GM18861 (cell line): ENCODE data around the gene YY2.
"Not testable (repeated sequence)": the region's sequence is repeated elsewhere in the genome, so short reads cannot be mapped to it uniquely, and the experiment has no call there.

ENCODE experiments used
- ATAC-seq: cut with Tn5 transposase; IDR thresholded peaks from one replicate; pipeline ENCODE4 v1.9.1; 2021; ENCODE audit not compliant: unreplicated experiment

YY2 gene

DNA sequence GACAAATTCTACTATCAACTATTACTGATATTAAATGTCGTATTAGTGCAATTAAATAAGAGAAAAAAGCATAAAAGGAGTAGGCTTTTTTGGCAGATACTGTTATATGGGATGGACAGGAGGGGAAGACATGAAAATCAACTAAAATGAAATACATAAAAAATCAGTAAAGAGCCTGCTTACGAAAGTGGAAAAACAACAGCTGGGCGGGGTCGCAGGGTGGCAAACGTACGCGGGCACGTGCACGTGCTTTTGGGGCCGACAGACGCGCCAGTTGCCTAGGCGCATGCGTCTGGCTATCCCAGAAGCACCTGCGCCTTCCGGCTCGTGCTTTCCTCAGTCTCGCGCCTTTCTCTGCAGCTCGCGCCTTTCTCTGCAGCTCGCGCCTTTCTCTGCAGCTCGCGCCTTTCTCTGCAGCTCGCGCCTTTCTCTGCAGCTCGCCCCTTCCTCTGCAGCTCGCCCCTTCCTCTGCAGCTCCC is at the start of gene YY2:
Gene YY2 (plus strand): TSS at position 51 of the 479 bp plus-strand sequence. CDS start 498 bp downstream, outside the sequence.
- no peak for ATAC-seq

DNA sequence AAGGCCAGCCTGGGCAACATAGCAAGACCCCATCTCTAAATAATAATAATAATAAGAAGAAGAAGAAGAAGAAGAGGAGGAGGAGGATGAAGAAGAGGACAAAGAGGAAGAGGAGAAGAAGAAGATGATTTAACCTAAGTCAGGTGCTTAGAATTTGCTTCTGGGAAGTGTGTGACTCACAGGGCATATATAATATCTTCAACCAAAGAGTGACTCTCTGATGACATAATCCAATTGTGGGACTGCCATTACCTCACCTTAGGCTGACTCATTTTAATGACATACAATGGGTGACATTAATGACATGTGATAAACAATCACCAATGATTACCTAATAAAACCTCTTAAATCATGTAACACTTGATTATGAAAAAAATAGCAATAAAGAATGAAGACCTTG is 49.1 kb upstream of the YY2 start:
- ATAC-seq: no peak

DNA sequence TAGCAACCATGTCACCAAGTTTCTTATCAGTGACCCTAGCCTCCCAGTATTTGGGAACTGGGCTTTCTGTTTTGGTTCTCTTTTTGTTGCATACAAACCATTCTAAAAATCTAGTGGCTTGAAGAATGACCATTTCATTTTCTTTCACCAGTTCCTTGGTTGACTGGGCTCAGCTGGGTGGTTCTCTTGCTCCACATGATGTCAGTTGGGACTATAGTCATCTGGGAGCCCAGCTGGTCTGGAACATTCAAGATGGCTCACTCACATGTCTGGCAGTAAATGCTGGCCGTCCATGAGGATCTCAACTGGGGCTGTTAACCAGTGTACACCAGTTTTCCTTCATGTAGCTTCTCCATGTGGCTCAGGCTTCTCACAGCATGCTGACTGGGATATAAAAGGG is 44.0 kb upstream of the YY2 start:
- no peak for ATAC-seq

DNA sequence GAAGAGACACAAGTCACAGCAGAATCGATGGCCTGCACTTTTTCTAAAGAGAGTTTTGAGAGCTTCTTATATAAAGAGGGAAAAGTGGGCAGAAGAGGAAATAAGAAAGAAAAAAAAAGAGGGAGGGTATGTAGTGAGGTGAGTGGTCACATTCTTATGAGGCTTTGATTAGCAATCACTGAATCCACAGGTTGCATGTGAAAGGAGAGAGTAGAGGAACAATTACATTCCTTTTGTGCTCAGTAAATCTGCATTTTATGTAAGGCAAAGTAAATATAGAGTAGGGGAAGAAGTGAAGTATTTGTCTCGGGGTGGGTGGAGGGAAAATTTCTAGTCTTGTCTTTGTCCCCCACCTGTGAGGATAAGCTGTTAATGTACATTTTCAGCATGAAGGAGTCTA is 43.2 kb upstream of the YY2 start:
- no peak for ATAC-seq

DNA sequence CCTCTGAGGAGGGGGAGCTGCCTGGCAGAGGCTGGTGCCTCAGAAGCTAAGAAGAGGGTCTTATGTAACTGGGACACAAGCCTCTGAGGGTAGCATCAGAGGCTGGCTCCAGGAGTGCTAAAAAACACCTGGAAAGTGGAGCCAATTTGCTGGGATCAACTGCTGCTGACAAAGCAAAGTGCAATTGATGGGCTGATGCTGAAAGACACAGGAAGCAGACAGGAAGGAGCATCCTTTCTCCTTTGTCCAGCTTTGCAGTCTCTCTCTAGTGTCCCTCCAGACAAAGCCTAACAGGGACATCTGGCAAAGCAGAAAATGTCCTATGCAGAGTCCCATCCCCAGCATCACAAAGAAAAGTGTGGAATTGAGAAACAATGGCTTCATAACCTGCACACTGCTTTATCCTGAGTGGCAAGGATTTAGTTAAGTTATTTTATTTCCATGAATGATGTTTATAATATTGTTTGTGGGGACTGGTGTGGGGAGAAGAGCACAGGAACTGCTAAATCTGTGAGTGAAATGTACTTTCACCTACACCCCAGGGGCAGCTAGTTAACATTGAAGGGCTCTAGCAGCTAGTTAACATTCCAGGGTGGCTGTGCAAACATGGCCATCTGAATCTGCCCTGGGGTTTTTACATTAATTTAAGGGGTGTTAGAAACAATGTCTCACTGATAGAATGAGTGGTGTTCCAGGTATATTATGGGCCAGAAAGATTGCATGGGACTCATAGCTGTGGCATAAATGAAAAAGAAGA is 42.0 kb upstream of the YY2 start:
- ATAC-seq: no peak

DNA sequence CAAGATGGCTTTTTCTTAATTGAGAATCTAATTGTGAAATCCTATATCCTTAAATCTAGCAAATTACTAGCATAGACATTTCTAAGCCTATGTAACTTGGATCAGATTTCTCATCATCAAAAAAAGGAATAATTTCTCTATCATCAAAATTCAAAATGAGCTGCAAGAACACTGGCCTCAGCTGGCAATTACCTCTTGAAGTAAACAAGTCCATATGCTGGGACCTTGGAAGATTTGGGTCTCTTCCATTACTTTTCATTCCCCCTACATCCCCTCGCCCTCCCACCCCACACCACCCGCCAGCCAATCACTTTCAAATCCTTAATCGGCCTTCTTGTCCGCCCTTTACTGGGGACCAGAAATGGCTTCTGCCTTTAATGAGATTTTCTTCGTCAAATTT is 39.7 kb upstream of the YY2 start:
- ATAC-seq: no peak

DNA sequence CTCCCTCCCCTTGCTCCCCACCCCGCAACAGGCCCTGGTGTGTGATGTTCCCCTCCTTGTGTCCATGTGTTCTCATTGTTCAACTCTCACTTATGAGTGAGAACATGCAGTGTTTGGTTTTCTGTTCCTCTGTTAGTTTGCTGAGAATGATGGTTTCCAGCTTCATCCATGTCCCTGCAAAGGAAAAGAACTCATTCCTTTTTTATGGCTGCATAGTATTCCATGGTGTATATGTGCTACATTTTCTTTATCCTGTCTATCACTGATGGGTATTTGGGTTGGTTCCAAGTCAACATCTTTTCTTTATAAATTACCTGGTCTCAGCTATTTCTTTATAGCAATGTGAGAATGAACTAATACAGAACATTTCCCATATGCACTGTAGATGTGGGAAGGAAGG is 35.6 kb upstream of the YY2 start:
- not testable (repeated sequence) for ATAC-seq

DNA sequence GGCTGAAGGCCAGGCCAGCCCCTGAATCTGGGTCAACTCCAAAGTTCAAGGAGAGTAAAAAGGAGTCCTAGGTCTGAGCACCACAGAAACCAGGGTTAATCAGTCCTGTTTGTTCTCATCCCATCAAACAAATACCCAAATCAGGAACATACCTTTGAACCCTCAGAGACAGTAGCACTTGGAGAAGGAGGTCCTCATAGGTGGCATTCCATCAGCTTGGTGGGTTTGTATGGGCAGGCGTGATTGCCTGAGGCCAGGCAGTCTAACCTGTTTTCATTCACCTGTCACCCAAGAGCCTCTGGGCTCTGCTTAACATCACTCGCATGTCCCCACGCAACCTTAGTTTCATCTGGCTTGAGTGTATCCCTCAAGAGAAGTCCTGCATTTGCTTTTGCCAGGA is 33.9 kb upstream of the YY2 start:
- no peak for ATAC-seq

DNA sequence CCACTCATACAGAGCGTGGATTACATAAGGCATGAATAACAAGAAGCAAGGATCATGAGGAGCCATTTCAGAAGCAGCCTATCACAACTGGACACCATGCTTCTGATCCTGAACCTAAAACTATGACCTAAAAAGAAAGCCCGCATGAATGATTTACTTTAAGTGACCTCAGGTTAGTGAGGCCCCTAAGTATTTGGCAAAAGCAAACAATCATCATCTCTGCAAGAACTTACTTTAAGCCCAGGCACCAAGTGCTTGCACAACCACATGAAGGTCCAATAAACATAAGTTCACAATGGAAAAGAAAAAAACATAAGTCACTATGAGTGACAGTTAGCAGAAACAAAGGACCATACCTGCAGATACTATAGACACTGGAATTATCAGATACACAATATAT is 24.3 kb upstream of the YY2 start:
- no peak for ATAC-seq

DNA sequence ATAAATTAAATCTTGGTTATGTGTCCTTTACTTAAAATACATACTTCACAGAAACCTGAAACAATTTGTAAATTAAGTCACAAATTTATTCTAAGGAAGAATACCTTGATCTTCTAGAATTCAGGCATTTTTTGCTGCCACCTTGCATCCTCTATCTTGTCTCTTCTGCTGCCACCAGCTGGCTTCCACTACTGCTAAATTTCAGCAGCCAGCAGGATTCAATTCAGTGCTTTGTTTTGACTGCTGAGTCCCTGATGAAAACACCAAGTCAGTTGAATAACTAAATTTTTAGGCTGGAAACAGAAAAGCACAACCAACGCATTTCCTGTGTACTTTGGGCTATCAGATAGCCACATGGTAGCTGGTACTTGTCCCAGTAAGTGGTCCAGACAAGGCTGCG is 18.7 kb upstream of the YY2 start:
- no peak for ATAC-seq

DNA sequence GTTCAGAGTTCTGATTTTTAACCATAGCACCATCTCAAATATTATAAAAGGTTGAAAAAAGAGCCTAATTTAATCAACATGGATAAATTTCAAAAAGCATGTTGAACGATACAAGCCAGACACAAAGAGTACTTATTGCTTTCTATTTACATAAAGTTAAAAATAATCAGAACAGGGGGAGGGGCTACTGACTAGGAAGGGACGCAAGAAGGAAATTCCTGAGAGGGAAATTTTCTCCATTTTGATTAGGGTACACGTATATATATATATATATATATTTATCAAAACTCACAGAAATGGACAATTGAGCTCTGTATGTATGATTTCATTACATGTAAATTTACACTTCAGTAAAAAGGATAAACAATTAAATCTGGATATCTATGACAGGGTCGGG is 16.9 kb upstream of the YY2 start:
- ATAC-seq: peak; percentile 20

DNA sequence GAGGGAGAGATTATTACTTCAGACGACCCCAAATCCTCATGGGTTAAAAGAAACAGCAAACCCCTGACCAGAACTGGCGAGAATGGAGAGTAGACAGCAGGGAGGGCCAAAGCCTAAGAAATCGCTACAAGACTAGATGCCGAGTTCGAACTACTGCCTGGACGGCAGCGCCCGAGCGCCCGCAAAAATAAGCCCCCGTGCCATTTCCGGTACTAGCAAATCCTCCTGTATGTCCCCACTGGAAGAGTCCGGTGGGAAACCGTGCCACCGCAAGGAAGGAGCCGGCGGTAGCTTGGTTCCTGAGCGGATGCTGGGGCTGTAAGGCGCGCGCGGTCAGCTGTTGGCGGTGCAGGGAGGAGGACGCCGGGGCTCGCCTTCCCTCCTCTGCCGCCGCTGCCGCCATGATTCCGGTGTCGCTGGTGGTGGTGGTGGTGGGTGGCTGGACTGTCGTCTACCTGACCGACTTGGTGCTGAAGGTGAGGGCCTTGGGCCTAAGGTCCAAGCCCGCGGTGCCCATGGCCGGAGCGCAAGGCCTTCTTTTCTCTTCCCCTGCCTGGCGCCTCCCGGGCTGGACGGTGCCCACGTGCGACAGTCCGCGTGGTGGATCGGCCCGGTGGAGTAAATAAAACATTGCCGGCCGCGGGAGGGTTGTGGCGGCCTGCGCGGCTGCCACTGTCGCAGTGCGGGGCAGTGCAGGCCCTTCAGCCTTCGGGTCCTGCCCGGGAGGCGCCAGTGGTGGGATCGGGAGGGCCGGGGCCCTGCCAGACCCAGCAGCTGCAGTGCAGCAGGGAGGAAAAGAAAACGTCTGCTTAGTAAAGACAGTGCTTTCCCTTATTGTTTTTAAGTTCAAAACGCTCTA is 16.2 kb upstream of the YY2 start, which contains the start of gene MBTPS2:
Gene MBTPS2 (plus strand): TSS at position 284 of the 859 bp plus-strand sequence. CDS start 118 bp downstream, at position 402.
- ATAC-seq: peak; percentile 80

DNA sequence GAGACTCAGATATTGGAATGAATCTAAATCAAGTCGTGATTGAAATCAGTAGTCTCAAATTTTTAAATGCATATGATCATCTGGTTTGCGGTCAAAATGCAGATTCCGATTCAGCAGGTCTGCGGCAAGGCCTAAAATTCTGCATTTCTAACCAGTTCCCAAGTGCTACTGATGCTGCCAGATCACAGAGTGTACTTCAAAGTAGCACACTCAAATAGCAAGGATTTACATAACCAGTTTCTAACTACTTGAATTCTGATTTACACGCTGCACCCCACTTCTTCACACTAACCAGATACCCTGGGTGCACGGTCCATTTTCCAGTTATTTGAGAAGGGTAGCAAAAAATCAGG is 15.6 kb upstream of the YY2 start:
- ATAC-seq: peak; percentile 10

DNA sequence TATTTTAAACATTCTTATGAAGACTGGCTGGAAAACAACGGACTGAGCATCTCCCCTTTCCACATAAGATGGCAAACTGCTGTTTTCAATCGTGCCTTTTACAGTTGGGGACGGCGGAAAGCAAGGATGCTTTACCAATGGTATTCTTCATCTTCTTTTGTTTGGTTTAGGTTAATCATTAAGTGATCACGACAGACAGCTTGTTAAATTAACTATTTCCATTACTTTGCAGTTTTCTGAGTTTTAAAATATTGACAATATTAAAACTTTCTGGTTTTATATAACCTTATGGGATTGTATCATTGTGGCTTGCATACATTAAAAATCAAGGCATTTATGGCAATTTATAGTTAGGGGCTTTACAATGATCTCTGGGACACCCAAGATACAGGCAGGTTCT is 12.6 kb upstream of the YY2 start:
- no peak for ATAC-seq

DNA sequence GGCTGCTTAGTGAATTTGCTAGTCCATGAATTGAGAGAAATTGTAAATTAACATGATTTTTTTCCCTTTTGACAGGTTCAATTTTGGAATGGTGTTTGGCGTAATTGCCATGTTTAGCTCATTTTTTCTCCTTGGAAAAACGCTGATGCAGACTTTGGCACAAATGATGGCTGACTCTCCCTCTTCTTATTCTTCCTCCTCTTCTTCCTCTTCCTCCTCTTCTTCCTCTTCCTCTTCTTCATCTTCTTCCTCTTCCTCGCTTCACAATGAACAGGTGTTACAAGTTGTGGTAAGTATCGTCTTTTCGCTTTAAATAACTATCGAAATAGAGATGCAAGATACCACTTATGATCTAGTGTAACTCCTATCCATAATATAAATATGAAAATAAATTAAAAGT is 10.7 kb upstream of the YY2 start:
- no peak for ATAC-seq

DNA sequence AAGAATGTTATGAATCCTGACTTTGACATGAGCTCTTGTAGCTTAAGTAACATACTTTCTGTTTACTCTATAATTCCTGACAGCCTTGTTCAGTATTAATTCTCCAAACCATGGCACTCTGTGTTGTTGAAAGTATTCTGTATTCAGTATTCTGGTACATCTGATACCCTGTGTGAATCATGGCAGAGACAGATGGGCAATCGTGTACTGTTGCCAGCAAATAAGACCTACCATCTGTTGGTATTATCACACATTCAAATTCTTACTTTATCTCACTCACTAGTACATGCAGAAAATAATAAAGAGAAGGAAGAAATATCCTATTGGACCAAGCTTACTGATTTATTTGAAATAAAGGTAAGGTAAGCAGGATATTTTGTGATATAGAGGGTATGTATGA is 8.4 kb upstream of the YY2 start:
- no peak for ATAC-seq

DNA sequence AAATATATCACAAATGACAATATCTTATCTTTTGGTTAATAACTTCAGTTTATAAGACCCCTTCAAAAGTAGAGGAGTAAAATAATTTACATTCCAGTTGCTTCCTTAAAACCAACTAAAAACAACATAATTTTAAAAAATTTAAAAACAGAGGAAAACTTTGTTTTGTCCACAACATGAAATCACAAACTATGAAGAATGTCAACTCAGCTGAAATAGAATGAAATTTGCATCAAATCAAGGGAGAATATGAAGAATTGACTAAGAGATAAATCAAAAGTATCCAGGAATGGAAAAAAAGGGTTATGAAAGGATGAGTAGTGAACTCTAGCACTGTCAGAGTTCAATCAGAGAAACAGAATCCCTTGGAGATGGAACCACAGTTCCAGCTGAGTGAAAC is 2.2 kb upstream of the YY2 start:
- no peak for ATAC-seq

DNA sequence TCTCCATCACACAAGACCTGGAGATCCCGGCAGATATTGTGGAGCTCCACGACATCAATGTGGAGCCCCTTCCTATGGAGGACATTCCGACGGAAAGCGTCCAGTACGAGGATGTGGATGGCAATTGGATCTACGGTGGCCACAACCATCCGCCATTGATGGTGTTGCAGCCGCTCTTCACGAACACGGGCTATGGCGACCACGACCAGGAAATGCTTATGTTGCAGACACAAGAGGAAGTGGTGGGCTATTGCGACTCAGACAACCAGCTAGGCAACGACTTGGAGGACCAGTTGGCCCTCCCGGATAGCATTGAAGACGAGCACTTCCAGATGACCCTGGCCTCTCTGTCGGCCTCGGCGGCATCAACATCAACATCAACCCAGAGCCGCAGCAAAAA is 717 bp downstream of the YY2 start:
- ATAC-seq: no peak

DNA sequence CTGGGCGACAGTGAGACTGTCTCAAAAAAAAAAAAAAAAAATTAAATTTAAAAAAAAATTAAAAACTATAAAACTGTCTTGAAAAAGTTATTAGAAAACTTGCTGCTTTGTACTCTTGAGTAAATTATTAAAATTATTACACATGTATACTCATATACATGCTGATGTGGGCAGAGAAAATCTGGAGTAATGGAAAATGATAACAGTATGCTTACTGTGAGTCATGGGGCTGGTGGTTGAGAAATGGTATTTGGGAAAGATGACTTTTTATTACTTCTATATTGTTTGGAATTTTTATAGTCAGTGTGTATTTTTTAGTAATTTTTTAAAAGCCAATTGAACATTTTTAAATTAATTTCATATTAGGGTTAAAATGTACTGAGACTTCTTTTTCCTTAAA is 7.5 kb downstream of the YY2 start:
- no peak for ATAC-seq

DNA sequence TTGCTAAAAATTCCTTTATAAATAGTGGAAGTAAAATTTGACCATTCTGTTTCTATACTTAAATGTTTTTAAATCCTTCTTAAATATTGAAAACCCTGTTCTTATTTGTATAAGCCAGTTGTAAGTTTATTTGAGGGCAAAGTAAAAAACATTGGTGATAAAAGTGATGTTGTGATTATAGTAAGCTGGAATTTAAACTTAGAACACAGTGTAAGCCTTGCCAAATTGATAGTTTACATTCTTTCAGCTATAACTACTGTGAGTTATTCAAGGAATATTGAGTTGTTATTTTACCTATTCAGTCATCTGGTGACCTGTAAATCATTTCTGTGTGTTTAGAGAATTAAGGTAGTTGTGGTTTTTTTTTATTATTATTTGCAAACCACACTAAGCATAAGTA is 9.6 kb downstream of the YY2 start:
- no peak for ATAC-seq

DNA sequence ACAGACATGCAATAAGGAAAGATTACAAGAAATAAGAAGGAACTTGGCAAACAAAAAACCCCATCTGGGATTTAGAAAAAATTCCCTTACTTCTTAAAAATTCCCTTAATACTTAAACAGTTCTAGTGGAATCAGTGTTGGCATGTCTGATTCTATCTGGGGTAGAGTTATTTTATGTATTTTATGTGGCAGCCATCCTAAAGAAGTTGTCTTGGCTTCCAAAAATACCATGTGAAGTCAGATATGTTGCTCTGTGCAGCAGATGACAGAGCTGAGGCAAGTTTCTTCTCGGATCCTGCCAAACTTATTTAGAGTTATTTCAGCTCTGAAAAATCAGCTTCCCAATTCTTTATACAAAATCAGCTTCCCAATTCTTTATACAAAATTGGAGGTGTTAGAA is 14.7 kb downstream of the YY2 start:
- no peak for ATAC-seq

DNA sequence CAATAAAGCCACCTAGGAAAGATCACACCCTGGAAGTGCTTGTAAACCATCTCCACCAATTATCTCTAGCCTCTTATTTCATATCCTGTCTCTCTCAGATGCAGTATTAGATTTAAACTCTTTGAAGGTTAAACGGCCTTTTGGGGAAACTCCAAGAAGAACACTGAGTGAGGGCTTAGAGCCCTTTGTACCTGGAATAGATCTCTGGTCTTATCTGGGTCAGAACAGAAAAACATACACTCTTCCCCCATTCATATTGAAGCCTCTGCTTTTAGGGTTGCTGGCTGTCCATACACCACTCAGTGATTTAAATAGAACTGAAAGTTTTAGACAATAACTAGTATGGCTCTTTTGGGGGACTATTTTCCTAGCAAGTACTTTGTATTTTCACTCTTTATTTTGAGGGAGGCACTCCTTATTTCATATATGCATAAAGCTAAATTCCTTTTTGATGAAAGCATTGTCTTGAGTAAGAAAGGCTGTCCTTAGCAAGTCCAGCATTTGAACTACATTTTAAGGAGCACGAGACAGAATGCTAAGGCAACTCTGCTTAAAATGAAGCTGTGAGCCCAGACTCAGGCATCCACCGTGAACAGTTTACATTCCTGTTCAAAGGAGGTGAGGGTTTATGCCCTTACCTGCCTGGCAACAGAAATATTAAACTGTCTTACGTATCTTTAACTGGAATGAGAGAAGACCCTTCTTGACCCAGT is 17.4 kb downstream of the YY2 start:
- no peak for ATAC-seq
